GM23248 (cell line): Measurements from ENCODE around the gene SLC22A9.

Experiments used
- EZH2 ChIP-seq: fragments of 200-600 bp; sonication (generic); IDR thresholded peaks from 2 replicates; pipeline ENCODE4 v1.6.1; 2018; ENCODE audit warnings: antibody characterized with exemption, mild to moderate bottlenecking; ENCODE audit not compliant: insufficient read depth, poor library complexity, severe bottlenecking
- EZH2phosphoT487 ChIP-seq: fragments of 200-600 bp; sonication (generic); IDR thresholded peaks from 2 replicates; pipeline ENCODE4 v1.6.1; 2018; ENCODE audit warnings: antibody characterized with exemption, moderate library complexity, mild to moderate bottlenecking, low read depth; ENCODE audit not compliant: insufficient read depth

DNA sequence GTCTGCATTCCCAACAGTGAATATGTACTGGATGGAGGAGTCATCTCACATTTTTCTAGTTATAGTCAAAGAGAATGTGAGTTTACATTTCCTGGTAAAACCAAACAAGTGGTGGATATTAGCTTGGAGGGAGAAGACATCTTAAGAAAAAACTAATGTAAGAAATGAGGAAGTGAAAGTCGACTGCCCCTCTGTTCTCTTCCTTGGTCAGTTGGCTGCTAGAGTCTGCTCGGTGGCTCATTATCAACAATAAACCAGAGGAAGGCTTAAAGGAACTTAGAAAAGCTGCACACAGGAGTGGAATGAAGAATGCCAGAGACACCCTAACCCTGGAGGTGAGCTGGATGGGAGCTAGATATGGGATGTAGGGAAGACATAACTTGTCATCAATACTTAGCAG lies 5.8 kb downstream of the SLC22A9 start:
- no peak for TF ChIP-seq EZH2phosphoT487
- no peak for TF ChIP-seq EZH2
